Measurements from ENCODE around the gene BRD3OS.

The BRD3OS gene

GRCh38 chr9:134053941-134054761 lies 28.9 kb downstream of the BRD3OS start:
- DNase-seq: no peak

- no peak for DNase-seq
These were observed 29.9 kb downstream of the BRD3OS start for GRCh38 chr9:134054891-134055811.

GRCh38 chr9:134055981-134056461 lies 30.7 kb downstream of the BRD3OS start:
- peak; percentile 16 for DNase-seq

- DNase-seq: no peak
These were observed 31.4 kb downstream of the BRD3OS start for GRCh38 chr9:134056483-134057306.

- DNase-seq: no peak
These were observed 32.0 kb downstream of the BRD3OS start for GRCh38 chr9:134057307-134057657.

GRCh38 chr9:134057751-134058701 lies 32.7 kb downstream of the BRD3OS start:
- DNase-seq: no peak

GRCh38 chr9:134058716-134059115 lies 33.4 kb downstream of the BRD3OS start:
- no peak for DNase-seq

- no peak for DNase-seq
These were observed 33.9 kb downstream of the BRD3OS start for GRCh38 chr9:134059188-134059641.

GRCh38 chr9:134059661-134060395 lies 34.5 kb downstream of the BRD3OS start:
- no peak for DNase-seq

- no peak for DNase-seq
These were observed 35.3 kb downstream of the BRD3OS start for GRCh38 chr9:134060546-134060945.

- DNase-seq: no peak
These were observed 35.9 kb downstream of the BRD3OS start for GRCh38 chr9:134061019-134061687.

GRCh38 chr9:134061688-134062371 lies 36.5 kb downstream of the BRD3OS start:
- no peak for DNase-seq

- DNase-seq: no peak
These were observed 37.3 kb downstream of the BRD3OS start for GRCh38 chr9:134062461-134063087.

- DNase-seq: no peak
These were observed 37.8 kb downstream of the BRD3OS start for GRCh38 chr9:134063088-134063570.

- no peak for DNase-seq
These were observed 38.5 kb downstream of the BRD3OS start for GRCh38 chr9:134063571-134064450.

- DNase-seq: no peak
These were observed 39.4 kb downstream of the BRD3OS start for GRCh38 chr9:134064711-134065110.

- peak; percentile 31 for DNase-seq
These were observed 40.5 kb downstream of the BRD3OS start for GRCh38 chr9:134065612-134066419.

All from fibroblast of skin of abdomen (primary cell).